ENCODE data around the gene DNAH11. TPM values are rescaled to one million over a fixed set of nuclear protein-coding genes. Genes with fewer than 3 reads are reported as not detected.

Gene DNAH11
- total RNA-seq, 6 experiments from 2014 or later: 0.17 to 5.5 (median 1.2) TPM

DNA sequence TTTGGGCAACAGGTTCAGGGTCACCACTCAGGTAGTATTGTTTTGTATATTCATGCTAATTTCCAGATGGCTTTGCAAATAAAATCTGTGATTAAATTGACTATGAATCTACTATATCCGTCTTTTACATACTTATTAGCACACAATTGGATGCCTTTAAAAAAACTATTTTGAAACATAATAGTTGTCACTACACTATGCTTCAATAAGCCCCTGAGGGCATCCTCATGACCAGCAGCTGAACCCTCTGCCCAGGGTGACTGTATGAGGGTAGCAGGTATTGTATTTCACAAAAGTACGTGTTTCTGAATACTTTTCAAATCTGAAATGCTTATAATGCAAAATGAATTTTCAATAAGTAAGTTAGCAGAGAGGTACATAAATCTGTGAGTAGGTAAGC is 97.3 kb downstream of the DNAH11 start:
- intact Hi-C loops (cut with DNase I): no loop called here
- no peaks in the 10 kb centered on the region for H3K27me3 ChIP-seq
- 67% methylated on average over 2 of the region's 2 CpGs for WGBS (ENCODE audit: insufficient coverage, low coverage, low lambda C conversion rate, missing lambda C conversion rate)
- no peaks in the 10 kb centered on the region for H3K36me3 ChIP-seq
- no peaks in the 10 kb centered on the region for H3K9me3 ChIP-seq
- no peak for TF ChIP-seq CTCF (IDR thresholded peaks at IDR 0.05)
- DNase-seq (no peak), ATAC-seq (no peak)
- no peak overlapping the region for H3K4me3 ChIP-seq
- peaks cover 0 to 21% (median 4%) of the 10 kb centered on the region in 4 donors for H3K4me1 ChIP-seq
- no peak overlapping the region for H3K27ac ChIP-seq

- peaks cover 0 to 21% (median 4%) of the 10 kb centered on the region in 4 donors for H3K4me1 ChIP-seq
- TF ChIP-seq POLR2A (IDR thresholded peaks at IDR 0.05) (no peak), CTCF (IDR thresholded peaks at IDR 0.05) (no peak)
- H3K9me3 ChIP-seq: no peaks in the 10 kb centered on the region
- no peaks in the 10 kb centered on the region for H3K36me3 ChIP-seq
- intact Hi-C loops (cut with DNase I): no loop called here
- DNase-seq: no peak
- no peaks in the 10 kb centered on the region for H3K27me3 ChIP-seq
- no peak overlapping the region for H3K27ac ChIP-seq
- ATAC-seq: no peak
- 73% methylated on average over 4 of the region's 4 CpGs for WGBS (ENCODE audit: insufficient coverage, low coverage, low lambda C conversion rate, missing lambda C conversion rate)
- H3K4me3 ChIP-seq: no peak overlapping the region
These were observed 98.7 kb downstream of the DNAH11 start for GRCh38 chr7:21641546-21641945.

GRCh38 chr7:21642422-21642821 is 99.6 kb downstream of the DNAH11 start:
- DNase-seq: no peak
- no peak overlapping the region for H3K27ac ChIP-seq
- peaks cover 0 to 21% (median 4%) of the 10 kb centered on the region in 4 donors for H3K4me1 ChIP-seq
- no peak for TF ChIP-seq CTCF (IDR thresholded peaks at IDR 0.05)
- TF ChIP-seq POLR2A (IDR thresholded peaks at IDR 0.05): no peak
- no peaks in the 10 kb centered on the region for H3K27me3 ChIP-seq
- no peak for ATAC-seq
- intact Hi-C loops (cut with DNase I): no loop called here
- no peak overlapping the region for H3K4me3 ChIP-seq
- H3K9me3 ChIP-seq: no peaks in the 10 kb centered on the region
- no peaks in the 10 kb centered on the region for H3K36me3 ChIP-seq
- 64% methylated on average over 4 of the region's 4 CpGs for WGBS (ENCODE audit: insufficient coverage, low coverage, low lambda C conversion rate, missing lambda C conversion rate)

DNA sequence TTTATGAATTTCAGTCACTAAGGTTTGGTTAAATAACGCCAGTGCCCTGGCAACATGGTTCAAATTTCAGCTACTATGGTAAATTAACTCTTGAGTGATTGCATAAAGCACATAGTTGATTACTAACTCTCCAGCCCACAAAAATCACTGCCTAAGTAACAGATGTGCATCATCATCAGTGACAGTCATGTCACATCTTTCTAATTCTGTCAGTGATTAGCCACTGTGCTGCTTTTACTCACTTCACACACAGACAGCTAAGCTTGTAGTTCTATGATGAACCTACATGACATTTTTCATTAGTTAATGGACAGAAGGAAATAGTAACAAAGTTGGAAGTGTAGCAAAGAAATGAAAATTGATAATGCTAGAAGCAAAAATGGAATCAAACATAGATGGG is 108.9 kb downstream of the DNAH11 start:
- 44% methylated on average over 1 of the region's 1 CpG for WGBS (ENCODE audit: insufficient coverage, low coverage, low lambda C conversion rate, missing lambda C conversion rate)
- no peaks in the 10 kb centered on the region for H3K27me3 ChIP-seq
- no peak for DNase-seq
- no peaks in the 10 kb centered on the region for H3K4me1 ChIP-seq
- H3K36me3 ChIP-seq: no peaks in the 10 kb centered on the region
- H3K9me3 ChIP-seq: no peaks in the 10 kb centered on the region
- ATAC-seq: no peak
- H3K4me3 ChIP-seq: no peak overlapping the region
- TF ChIP-seq POLR2A (IDR thresholded peaks at IDR 0.05): no peak
- no peak for TF ChIP-seq CTCF (IDR thresholded peaks at IDR 0.05)
- H3K27ac ChIP-seq: no peak overlapping the region
- intact Hi-C loops (cut with DNase I): no loop called here

DNA sequence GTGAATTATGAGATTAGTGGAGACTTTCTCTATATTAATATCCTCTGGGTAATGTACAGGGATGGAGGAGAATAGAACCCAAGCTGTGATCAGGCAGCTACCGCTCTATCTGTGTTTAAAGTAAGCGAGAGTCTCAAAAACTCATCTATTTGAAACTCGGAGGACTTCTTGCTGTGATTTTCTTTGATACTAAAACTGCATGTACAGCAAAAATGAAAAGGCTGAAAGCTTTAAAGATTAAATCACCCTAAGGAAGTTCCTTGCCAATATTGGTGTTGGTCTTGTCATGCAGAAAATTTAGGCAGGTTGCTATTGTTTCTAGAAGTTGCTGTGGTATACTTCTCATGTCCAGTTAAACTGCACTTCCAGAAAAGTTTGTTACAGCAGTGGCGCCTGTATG is 110.8 kb downstream of the DNAH11 start:
- H3K27ac ChIP-seq: no peak overlapping the region
- H3K9me3 ChIP-seq: no peaks in the 10 kb centered on the region
- ATAC-seq (no peak), DNase-seq (no peak)
- TF ChIP-seq CTCF (IDR thresholded peaks at IDR 0.05): no peak
- no peak for TF ChIP-seq POLR2A (IDR thresholded peaks at IDR 0.05)
- WGBS (ENCODE audit: insufficient coverage, low coverage, low lambda C conversion rate, missing lambda C conversion rate): 92% methylated on average over 4 of the region's 4 CpGs
- intact Hi-C loops (cut with DNase I): no loop called here
- H3K36me3 ChIP-seq: no peaks in the 10 kb centered on the region
- no peak overlapping the region for H3K4me3 ChIP-seq
- no peaks in the 10 kb centered on the region for H3K4me1 ChIP-seq
- H3K27me3 ChIP-seq: no peaks in the 10 kb centered on the region
